Endometrium (tissue), 2 donors: ENCODE data around the gene MAP9.
A peak's percentile ranks its signal among the peaks of the same experiment; 100 is the strongest.
"Not testable (repeated sequence)": the region's sequence is repeated elsewhere in the genome, so short reads cannot be mapped to it uniquely, and the experiment has no call there.

Experiments
- FAIRE-seq: peaks from 2 replicates; lab custom pipeline; 2012; peaks lifted over from hg19 to GRCh38; lab: Jason Lieb, UNC
- donor health status: control.
- donor health status: control.

The MAP9 gene

DNA sequence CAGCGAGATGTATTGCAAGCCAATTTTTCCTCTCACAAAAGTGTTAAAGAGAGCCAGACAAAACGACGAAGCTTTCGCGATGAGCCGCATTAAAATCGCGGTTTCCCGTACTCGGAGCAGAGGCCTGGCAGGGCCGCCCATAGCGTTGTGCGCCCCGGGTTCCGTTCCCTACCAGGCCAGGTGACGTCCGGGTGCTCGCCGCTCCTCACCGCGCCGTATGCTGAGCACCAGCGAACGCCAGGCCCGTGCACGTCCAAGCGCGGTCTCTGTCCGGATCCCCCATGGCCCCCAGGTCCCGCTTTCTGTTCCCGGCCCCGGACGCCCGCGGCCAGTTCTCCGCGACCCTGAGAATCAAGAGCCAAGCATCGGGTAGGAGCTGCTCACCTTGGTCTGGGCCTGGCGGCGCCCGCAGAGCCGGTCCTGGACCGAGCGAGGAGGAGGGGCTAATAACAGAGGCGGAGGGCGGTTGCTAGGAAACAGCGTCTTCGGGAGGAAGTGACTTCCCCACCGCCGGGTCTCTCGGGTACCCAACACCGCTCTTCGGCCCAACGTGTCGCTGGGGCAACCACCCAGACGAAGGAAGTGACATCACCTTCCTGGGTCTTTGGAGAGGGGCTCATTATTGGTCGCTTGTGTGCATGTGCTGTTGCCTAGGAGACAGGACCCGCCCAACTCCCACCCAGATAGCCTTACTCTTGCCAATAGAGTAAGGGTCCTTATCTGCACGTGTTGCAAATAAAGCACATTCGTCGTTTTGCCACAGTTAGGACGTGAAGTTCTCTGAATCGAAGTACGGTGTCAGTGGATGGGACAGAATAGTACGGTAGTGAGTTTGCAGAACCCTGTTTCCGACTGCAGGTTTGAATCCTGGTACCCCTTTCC is at the start of gene MAP9:
TSS of gene MAP9 (minus strand) at position 579 of the 882 bp plus-strand sequence. CDS start 1,115 bp downstream, outside the sequence.
- FAIRE-seq, result peak; percentile 97

DNA sequence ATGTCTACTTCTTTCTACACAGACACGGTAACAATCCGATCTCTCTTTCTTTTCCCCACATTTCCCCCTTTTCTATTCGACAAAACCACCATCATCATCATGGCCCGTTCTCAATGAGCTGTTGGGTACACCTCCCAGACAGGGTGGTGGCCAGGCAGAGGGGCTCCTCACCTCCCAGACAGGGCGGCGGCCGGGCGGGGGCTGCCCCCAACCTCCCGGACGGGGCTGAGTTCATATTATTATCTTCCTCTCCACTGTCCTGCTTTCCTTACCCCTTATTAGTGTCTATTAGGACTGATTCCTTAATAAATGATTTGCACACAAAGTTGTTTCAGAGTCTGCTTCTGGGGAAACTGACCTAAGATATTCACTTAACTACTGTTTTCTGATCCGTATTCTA is 48.0 kb upstream of the MAP9 start:
- FAIRE-seq, result not testable (repeated sequence)

DNA sequence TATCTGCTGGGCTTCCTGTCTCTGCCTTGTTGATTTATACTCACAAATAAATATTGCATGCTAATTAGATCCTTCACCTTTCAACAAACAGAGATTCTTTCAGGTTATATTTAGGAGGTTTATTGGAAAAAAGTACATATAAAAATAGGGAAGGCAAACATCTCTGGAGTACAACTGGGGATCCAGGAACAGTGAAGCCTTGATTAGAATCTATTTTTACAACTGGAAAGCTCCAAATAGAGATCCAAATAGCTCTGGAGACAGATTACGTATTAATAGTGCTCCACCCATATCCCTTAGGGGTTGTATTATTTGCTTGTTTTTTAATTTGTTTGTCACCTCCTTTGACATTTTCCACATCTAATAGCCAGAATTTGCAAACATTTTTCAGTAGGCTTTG is 46.9 kb upstream of the MAP9 start:
- no peak for FAIRE-seq

DNA sequence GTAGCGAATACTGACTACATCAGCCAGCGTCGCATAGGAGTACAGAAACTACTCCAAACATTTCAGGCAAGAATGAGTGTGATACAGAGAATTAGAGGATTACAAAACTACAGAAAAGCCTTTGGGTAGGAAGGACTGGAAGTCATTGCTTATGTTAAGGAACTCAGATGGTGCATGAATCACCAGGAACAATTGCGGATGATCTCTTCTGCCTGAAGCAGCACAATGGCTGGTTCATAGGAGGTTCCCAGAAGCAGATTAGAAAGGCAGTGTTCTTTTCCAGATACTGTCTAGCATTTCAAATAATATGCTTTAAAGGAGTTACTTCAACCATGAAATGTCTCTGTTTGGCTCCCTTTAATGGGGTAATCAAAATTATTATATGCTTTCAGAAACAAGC is 42.5 kb upstream of the MAP9 start:
- no peak for FAIRE-seq

DNA sequence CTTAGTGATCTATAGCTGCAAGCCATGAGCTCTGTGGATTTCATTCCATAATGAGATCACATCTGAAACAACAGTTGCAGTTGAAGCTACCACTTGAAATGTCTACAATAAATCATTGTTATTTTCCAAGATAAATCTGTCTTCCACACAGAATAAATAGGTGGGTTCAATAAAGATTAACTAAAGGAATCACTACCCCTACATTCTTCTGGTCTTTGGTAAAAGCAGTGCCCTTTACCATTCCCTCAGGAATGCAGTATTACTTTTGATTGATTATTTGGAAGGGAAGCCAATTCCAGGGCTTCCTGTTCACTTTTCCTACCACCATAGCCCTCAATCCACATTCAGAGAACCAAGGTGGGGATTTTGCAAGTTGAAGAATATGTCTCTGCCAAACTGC is 38.9 kb upstream of the MAP9 start:
- no peak for FAIRE-seq

DNA sequence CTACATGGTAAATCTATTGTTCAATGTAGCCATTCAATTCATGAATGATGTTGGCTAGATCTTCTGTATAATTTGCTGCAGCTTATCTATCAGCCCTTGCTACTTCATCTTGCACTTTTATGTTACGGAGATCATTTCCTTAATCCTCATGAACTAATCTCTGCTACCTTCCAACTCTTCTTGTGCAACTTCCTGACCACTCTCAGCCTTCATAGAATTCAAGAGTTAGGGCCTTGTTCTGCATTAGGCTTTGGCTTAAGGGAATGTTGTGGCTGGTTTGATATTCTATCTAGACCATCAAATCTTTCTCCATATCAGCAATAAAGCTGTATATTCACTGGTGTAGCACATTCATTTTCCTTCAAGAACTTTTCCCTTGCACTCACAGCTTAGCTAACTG is 36.7 kb upstream of the MAP9 start:
- no peak for FAIRE-seq

DNA sequence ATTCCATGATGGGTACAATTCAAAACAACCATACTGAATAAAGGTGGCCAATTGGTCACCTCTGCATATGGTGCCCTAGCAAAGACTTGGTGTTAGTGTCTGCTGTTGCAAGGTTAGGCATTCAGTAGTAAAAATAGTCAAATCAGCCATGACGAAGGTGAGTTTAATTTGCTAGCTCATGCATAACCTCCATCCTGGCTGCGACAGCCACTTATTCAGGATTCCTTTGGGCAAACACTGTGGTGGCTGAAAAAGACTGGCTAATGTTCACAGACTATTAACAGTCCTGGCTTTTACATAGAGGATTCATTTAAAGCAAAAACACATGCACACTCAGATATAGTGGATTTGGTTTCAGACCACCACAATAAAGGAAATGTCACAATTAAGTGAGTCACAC is 34.8 kb upstream of the MAP9 start:
- no peak for FAIRE-seq

DNA sequence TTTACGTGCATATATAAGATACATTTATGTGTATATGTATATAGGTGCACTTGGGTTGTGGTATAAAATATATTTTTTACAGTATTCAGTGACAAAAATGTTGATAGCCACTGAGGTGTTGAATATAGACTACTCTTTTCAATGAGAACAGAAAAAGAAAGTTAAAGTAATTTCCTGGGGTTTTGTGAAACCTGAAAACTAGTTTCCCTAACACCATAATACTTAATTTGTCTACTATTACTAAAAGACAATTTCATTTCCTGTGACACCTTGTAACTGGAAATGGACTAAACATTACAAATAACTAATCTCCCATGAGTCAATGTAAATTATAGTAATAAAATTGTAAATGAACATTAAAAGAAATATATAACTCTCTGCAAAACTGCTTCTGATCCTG is 32.0 kb upstream of the MAP9 start:
- FAIRE-seq, result no peak

DNA sequence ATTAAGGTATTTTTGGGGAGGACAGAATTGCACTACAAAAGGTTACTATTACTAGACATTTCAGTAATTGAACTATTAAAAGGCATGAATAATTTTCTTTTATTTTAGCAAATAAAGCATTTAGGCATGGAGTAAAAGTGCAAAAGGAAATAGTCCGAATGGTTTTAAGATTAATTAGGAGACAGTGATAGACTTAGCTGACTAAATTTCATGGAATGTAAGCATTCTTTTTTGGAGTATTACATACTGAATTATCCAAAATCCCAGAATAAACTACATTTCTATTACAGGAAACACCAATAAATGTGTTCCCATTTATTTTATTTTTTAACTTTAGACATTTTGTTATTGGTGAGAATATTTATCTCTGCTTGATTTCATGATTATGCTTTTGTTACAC is 30.7 kb upstream of the MAP9 start:
- FAIRE-seq, result peak; percentile 12

DNA sequence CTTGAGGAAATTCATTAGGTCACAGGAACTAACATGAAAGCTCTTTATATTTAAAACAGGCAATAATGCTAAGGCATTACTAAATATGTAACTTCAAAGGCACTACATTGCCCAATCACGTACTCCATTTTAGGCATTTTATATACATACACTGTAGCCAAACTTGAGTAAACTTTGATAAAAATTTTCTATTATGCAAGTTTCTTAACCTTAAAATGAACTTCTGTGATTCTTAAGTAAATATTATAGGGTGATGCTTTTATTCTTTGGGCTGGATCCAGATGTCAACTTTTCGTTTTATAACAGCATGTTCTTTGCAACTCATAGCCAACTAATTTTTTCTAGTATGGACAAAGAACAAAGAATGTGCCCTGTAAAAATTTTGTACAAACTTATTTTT is 28.3 kb upstream of the MAP9 start:
- no peak for FAIRE-seq

DNA sequence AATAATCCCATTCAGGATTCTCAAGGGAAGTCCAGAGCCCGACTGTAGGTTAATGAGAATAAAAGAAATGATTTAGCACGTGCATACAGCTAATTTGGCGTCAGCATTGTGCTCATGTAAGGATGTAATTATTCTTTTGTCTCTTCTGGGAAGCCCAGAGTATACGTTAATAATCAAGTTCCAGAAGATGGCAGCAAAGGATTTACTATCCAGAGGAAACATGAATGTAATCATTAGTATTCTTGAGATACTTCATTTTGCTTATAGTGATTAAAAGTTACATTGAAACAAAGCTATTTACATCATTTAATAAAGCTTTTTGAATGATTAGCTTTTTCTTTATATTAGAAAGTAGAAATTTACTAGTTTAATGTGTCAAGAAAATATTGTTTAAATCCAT is 27.1 kb upstream of the MAP9 start:
- peak; percentile 81 for FAIRE-seq

DNA sequence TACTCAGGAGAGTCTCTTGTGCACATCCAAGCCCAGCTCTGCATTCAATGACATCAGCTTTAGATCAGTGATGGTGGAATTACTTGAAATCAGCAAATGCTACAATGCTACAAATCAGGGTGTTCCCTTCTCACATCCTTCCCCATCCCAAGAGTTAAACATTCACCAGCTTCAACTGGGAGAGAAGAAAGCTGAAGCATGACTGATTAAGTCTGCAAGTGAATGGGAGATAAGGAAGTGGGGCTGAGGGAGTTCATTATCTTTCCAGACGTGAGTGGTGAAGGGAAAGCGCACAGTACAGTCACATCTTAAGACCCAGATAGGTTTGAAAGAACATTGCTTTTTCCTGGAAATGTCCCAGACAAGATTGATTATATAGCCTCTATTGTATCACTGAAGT is 26.2 kb upstream of the MAP9 start:
- FAIRE-seq, result no peak

DNA sequence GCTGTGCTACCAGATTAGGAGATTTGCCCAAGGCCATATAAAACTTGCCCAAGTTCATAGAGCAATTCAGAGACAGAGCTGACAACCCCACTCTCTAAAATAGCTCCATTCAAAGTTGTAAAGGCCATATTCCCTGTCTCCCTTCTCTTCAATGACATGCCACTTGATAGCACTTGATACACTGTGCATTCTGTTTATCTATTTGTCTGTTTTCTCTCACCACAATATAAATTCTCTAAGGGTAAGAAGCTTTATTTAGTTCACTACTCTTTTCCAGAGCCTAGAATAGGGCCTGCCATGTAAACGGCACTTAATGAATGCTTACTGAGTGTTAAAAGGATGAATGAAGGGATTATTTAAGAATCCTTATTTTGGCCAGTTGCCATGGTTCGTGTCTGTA is 24.1 kb upstream of the MAP9 start:
- FAIRE-seq, result no peak

DNA sequence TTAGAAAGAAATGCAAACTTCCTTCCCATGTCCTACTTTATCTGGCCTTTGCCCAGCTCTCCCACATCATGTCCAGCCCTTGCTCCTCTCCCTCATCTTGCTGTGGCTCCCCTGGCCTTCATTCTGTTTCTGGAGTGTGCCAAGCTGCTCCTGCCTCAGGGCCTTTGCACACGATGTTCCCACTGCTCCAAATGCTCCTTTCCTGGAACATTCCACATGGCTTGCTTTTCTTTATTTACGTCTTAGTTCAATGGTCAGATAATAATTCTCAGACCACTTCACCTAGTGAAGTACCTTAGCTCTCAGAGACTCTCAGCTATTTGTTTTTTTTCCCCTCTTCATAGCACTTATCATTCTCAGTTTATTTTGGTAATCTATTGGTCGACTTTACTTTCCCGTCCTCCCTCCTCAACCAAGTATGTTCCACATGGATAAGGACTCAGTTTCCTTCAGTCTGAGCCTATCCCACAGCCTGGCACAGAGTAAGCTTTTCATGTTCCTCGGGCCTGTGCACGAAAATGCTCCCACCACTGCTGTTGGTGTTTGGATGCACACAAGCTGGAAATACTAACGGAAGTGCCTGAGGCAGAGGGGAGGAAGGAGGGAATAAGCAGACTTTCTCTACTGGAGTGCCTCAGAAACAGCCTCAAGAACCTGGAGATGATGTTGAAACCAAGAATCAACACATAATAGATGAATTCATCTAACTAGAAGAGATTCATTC is 23.4 kb upstream of the MAP9 start:
- FAIRE-seq, result no peak

DNA sequence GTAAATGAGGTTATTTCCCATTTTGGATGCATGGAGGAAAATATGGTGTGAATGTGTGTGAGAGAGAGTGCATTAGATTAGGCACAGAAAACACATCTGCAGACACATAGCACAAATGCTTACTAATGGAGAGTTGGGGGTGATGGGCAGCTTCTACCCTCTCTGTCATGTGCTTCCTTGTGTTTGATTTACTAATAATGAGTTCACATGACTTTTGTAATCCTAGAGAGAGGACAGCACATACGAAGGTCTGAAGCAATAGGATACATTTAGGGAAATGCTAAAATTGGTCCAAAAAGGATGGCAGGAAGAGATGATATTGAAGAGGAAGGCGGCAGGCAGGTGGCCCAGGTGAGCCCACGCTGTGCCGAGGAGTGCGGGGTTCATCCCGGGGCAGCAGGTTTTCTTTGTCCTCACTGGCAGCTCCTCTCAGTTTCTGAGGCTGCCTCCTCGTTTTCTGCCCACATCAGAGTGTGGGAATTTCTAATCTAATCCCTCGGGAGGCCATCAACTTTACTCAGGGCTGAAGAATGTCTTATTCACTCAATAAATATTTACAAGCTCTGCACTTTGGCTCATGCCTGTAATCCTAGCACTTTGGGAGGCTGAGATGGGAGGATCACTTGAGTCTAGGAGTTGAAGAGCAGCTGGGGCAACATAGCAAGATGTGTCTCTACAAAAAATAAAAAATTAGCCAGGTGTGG is 15.9 kb upstream of the MAP9 start:
- FAIRE-seq, result no peak

DNA sequence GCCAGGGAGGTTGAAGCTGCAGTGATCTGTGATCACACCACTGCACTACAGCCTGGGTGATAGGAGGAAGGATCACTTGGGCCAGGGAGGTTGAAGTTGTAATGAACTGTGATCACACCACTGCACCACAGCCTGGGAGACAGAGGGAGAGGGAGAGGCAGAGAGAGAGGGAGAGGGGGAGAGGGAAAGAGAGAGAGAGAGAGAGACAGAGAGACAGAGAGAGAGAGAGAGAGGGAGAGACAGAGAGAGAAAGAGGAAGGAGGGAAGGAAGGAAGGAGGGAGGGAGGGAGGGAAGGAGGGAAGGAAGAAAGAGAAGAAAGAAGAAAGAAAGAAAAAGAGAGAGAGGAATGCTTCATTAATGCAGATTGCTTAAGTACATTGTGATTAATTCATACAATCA is 15.2 kb upstream of the MAP9 start:
- FAIRE-seq, result no peak

DNA sequence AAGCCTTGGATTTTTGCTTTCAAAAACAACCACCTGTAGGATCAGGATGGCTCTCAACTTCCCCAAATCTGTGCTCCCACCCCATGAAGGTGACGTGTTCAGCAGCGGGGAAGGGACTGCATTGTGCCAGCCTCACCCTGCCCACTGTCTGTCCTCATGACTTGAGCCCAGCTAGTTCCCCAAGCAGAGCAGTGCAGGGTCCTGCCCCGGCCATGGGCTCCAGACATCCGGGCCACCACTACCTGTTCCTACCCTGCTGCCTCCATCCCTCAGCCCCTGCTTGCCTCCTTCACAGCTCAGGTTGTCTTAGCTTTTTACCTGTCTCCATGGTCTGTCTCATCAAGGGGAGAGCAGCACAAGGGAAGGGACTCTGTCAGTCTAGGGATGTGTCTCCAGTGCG is 11.4 kb upstream of the MAP9 start:
- FAIRE-seq, result no peak

DNA sequence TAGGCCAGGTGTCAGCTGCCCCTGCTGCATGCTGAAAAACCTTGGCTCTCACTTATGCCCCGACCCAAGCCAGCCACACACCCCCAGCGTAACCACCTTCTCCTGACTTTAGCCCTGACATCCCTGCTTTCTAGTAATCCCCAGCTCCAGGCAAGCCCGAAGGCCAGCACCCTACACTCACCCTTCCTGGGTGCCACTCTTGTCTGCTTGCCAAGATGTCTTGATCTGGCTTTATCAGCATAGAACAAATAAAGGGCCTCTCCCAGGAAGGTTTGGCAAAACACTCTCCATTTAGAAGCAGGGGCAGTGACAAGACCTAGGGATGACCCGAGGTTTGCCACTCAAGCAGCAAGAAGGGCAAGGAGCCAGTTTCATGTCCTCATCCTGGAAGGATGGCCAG is 6.8 kb upstream of the MAP9 start:
- FAIRE-seq, result no peak

DNA sequence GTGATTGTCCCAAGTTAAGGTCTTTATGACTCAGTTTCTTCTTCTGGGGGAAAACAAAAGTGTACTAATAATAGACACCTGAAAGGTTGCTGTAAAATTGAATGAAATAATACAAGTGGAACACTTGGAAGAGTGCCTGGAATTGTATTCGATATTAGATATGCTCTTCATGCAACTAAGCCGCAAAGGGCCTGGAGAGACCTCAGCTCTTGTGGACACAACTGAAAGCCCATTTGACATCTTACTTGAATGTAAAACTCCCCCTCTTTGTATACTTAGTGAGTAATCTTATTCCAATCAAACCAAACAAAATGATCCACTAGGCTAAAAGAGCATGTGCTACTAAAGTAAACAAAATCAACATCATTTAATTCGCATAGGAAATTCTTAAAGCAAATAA is 511 bp upstream of the MAP9 start:
- FAIRE-seq, result no peak

DNA sequence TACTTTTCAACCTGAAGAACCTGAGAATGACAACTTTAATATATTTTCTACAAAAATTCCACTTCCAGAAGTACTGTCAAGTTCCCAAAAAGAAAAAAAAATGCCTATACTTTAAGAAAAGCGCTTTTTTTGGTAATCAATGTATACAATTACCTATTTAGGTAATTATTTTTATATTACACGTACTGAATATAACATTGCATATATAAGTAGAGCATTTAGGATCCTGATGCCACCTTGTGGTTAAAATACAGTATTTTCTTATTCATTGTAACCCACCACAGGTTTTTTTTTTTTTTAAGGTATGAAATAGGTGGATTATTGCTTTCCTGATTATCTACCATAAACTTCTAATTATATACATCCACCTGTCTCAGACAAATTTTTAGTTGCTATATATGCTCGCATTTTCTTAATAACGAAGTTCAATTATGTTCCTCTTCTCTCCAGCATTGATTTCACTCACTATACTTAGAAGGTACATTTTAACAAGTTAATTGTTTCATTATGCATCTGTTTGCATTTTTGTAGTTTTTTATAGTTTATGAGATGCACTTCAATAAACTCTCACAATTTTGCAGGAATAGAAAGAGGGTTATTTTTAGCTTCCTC is 5.2 kb downstream of the MAP9 start:
- FAIRE-seq, result peak; percentile 81

DNA sequence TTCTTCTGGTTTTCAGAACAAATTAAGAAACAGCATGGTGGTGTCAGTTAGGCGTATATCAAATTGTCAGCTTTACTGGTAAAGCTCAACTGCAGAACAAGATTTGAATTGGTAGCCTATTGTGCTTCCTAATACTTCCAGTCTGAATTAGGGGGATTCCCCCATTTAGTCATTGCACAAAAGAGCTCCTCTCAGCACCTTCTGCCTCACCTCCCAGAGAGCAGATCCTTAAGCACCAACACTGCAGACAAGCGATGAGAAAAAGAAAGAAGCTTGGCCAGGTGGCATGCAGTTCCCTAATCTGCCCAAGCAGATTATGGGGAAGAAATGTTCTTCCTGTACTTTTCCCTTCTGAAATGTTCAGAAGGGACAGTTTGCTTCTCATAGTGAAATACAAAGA is 9.2 kb downstream of the MAP9 start:
- no peak for FAIRE-seq

DNA sequence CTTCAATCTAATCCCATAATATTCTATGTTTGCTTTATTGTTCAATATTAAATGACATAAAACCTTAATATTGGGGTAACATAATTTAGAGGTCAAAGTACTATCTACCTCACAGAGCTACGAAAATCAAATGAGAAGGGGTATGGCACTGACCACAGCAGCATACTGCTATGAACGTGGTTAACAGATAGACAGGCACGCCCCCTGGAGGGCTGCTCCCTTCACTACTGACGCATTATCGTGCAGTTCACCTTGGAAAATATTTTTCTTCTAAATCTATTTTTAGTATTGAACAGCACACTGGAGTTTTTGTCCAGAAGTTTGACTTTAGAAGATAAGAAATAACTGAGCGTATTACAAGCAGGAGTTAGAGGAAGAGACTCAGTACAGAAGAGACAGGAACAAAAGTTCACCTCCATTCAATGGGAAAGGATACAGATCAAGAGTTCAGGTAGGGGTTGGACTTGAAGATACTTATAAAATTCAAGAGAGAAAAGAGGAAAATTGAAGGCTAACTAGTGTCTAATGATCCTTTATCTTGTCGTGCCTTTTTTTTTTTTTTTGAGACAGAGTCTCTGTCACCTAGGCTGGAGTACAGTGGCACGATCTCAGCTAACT is 22.7 kb downstream of the MAP9 start:
- no peak for FAIRE-seq
